Measurements from ENCODE around the gene TMCC2.
"Not testable (repeated sequence)": the region's sequence is repeated elsewhere in the genome, so short reads cannot be mapped to it uniquely, and the experiment has no call there.

Gene TMCC2

GRCh38 chr1:205283270-205284147 is 55.8 kb downstream of the TMCC2 start:
- DNase-seq = no peak

- no peak for DNase-seq
Measured at GRCh38 chr1:205284420-205285144, 56.8 kb downstream of the TMCC2 start.

GRCh38 chr1:205285381-205286101 is 57.8 kb downstream of the TMCC2 start:
- no peak for DNase-seq

GRCh38 chr1:205286335-205286950 is 58.7 kb downstream of the TMCC2 start:
- no peak for DNase-seq

- DNase-seq = no peak
Measured at GRCh38 chr1:205287076-205287475, 59.3 kb downstream of the TMCC2 start.

- no peak for DNase-seq
Measured at GRCh38 chr1:205287767-205288559, 60.2 kb downstream of the TMCC2 start.

- no peak for DNase-seq
Measured at GRCh38 chr1:205291596-205291995, 63.9 kb downstream of the TMCC2 start.

GRCh38 chr1:205293350-205294074 is 65.8 kb downstream of the TMCC2 start:
- no peak for DNase-seq

GRCh38 chr1:205294175-205294917 is 66.6 kb downstream of the TMCC2 start:
- DNase-seq = no peak

GRCh38 chr1:205294934-205295333 is 67.2 kb downstream of the TMCC2 start:
- no peak for DNase-seq

- no peak for DNase-seq
Measured at GRCh38 chr1:205296154-205296553, 68.4 kb downstream of the TMCC2 start.

GRCh38 chr1:205297546-205298177 is 69.9 kb downstream of the TMCC2 start:
- not testable (repeated sequence) for DNase-seq

GRCh38 chr1:205298191-205298994 is 70.6 kb downstream of the TMCC2 start:
- DNase-seq = no peak

- no peak for DNase-seq
Measured at GRCh38 chr1:205300149-205300548, 72.4 kb downstream of the TMCC2 start.

- no peak for DNase-seq
Measured at GRCh38 chr1:205301205-205301821, 73.6 kb downstream of the TMCC2 start.

- DNase-seq = no peak
Measured at GRCh38 chr1:205301842-205302588, 74.3 kb downstream of the TMCC2 start.

GRCh38 chr1:205303247-205303888 is 75.6 kb downstream of the TMCC2 start:
- DNase-seq = no peak

Data from cerebellar nuclear complex (tissue), 1 donor.